HFF-Myc (cell line): ENCODE data around the gene LMTK2.
"Not testable (repeated sequence)": the region's sequence is repeated elsewhere in the genome, so short reads cannot be mapped to it uniquely, and the experiment has no call there.

Source experiments
- DNase-seq: peaks from one replicate; pipeline ENCODE4 v3.0.0-alpha.2; 2011; ENCODE audit warnings: low read depth; ENCODE audit errors: extremely low read depth
- H3K4me3 ChIP-seq: replicated peaks from 2 replicates; pipeline ENCODE4 v1.5.1; 2011; ENCODE audit warnings: low read depth, mild to moderate bottlenecking, control low read depth, low read length
- CTCF ChIP-seq: IDR thresholded peaks from 2 replicates; pipeline ENCODE4 v1.5.1; 2012; ENCODE audit warnings: mild to moderate bottlenecking, low read depth, low read length, control low read depth; ENCODE audit errors: missing control alignments

The LMTK2 gene

DNA sequence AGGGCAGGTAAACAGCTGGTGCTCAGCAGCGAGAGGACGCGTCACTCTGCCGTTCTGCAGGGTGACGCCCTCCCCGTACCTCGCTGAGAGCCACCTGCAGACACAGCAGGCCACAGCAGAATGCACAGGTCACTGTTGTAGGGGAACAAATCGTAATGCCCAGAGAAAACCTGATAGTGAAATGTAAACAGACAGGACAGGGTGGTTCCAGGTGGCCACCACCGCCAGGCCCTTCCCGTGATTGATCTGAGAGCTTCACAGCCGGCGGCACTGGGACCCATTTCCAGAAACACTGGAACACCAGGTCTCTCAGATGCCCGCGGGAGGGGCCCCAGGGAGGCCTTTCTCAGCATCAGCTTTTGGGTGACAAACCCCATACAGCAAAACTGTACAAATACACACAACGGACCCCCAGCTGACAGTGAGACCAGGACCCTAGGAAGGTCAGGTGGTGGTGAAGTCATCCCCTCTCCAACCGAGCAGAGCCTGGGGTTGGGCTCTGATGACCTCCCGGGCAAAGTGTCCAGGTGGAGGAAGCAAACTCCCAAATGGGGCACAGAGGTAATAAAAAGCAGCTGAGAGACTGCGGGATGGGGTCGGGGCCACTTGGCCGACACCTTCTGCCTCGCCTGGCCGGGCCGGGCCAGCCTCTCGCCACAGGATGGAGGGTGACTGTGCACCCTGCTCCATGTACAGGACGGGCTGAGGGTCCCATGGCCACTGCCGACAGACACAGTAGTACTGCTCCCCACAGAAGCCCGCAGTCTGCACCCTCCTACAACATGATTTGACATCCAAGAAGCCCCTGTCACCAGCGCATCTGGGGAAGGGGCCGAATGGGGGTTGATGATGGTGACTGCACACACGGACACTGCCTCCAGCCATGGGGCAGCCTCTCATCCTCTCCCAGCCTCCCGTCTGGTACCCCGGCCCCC, 109.2 kb downstream of the LMTK2 start:
- H3K4me3 ChIP-seq: no peak overlapping the region
- DNase-seq: no peak
- no peak for TF ChIP-seq CTCF

DNA sequence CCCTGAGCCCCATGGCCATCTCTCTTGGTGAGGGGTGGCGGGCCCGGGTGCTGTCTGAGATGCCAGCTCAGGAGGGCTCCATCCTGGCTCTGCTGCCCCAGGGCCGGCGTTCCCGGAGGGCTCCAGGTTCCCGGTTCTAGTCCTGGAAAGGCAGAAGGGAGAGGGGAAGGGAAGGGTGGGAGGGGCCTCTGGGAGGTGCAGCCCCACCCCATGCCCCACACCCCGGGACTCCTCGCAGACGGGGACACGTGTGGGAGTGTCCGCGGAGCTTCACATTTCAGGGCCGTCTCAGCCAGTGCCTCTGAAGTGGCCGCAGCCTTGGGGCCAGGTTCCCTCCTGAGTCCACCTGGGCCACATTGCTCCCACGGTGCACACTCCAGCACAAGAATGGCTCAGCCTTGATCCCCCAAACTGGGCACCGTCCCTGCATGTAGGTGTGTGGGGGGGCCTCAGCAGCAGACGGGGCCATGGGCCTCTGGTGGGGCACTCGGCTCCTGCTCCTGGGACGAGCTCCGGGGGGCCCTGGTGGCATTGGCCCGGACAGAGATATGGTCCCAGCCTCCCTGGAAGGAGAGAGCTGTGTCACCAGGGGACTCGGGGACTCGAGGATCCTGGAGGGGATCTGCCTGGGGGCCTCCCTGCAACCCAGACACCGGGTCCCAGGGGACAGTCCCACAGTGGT, 110.4 kb downstream of the LMTK2 start:
- no peak for DNase-seq
- no peak overlapping the region for H3K4me3 ChIP-seq
- TF ChIP-seq CTCF: no peak

DNA sequence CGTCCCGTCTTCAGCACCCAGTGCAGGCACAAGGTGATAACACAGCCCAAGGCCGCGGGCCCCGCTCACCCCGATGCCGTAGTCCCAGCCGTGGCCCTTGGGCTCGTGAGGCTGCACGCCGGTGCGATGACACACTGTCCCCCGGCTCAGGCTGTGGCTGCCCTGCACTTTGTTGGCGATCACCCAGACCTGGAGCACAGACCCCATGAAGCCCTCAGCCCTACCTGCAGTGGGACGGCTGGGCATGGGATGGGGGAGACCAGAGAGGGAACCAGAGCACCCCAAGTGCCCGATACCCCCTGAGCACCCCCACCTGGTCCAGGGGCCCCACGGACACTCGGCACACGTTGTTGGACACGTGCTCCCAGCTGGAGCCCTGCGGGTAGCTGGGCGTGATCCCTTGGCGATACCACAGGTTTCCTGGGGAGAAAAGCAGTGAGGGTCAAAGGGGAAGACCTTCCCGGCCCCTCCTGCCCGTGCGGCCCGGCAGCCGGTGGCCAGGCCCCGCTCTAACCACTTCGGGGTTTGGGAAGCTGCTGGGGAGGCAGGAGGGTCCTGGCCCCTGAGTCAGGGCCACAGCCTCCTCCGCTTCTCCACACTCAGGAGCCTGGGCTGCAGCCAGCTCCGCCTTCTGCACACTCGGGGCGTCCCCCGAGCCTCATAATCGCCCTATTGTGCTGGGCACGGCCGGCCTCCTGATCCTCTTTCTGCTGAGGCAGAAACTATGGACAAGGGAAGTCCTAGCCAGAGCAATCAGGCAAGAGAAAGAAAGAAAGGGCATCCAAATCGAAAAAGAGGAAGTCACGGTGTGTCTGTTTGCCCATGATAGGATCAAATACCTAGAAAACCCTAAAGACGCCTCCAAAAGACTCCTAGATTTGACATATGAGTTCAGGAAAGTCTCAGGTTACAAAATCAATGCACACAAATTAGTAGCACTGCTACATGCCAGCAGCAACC, 111.2 kb downstream of the LMTK2 start:
- no peak overlapping the region for H3K4me3 ChIP-seq
- DNase-seq: no peak

GRCh38 chr7:98219382-98219781, 112.7 kb downstream of the LMTK2 start:
- DNase-seq, H3K4me3 ChIP-seq: not testable (repeated sequence)

More for the DNA sequence above, 111.2 kb downstream of the LMTK2 start:
- no peak for TF ChIP-seq CTCF

GRCh38 chr7:98221611-98222532, 115.2 kb downstream of the LMTK2 start:
- TF ChIP-seq CTCF: no peak
- no peak for DNase-seq
- H3K4me3 ChIP-seq: no peak overlapping the region

DNA sequence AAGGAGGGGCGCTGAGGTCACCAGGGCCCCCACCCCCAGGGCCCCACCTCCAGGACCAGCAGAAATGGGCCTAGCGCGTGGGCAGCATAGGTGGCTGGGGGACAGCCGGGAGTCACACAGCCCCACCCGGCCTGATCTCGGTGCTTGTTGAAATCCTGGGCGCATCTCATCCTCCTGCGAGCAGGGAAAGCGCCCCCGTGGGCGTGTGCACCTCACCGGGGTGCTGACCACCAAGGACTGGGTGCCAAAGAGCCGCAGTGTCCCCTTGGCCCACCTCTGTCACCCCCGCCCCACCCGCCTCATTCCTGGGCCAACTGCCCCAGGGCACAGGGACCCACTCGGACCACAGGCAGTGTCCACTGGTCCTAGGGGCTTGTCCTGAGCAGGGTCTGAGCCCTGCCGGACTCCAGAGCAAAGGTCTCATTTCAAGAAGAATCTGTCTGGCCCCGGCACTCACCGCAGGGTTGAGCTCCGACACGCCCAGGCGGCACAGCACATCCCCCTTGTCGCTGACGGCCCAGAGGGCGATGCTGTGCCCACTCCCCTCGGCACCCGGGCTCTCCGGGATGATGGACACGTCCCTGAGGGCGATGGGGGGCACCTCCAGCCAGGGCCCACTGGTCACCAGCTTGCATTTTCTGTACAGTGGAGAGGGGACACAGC, 116.0 kb downstream of the LMTK2 start:
- H3K4me3 ChIP-seq: no peak overlapping the region
- TF ChIP-seq CTCF: no peak
- no peak for DNase-seq
